ENCODE results near the gene GJB1.
A peak's percentile ranks its signal among the peaks of the same experiment; 100 is the strongest.
"Not testable (repeated sequence)": the region's sequence is repeated elsewhere in the genome, so short reads cannot be mapped to it uniquely, and the experiment has no call there.

GJB1 gene

GRCh38 chrX:71254092-71254963 lies 31.3 kb downstream of the GJB1 start, which contains the start of gene ZMYM3:
Gene ZMYM3, minus strand, starts transcription at chrX:71254140. Its CDS starts 885 bp downstream, at chrX:71253255.
- Histone ChIP-seq H4K20me1 (peaks cover 0 to 18% (median 0%) of the 10 kb centered on the region in 11 experiments; a peak in 3 of 22 replicates), H3K9ac (peak within 1 kb of the TSS; percentile 80 to 87 (median 84)), H3K4me2 (peak within 1 kb of the TSS; percentile 79 to 91 (median 86)), H3K9me3 (replicated peaks in 1 of 11) (peaks cover 0 to 3% (median 0%) of the 10 kb centered on the region in 11 experiments; a peak in 1 of 22 replicates), H3K4me1 (peaks cover 26 to 34% (median 29%) of the 10 kb centered on the region in 10 experiments), H3K4me3 (peak within 1 kb of the TSS; percentile 67 to 81 (median 72)), H3K36me3 (peaks cover 8 to 16% (median 13%) of the 10 kb centered on the region in 11 experiments; a peak in 18 of 22 replicates), H3K27me3 (peaks cover 13 to 71% (median 49%) of the 10 kb centered on the region in 11 experiments; a peak in 21 of 22 replicates), H3K27ac (peak within 1 kb of the TSS; percentile 72 to 87 (median 81))
- no peak for TF ChIP-seq Cebpa-rat (IDR thresholded peaks at IDR 0.05)

- H3K27ac ChIP-seq, result peak overlapping the region in 5 of 11 experiments; percentile 47 to 87 (median 81); a peak in 6 of 22 replicates
- peak overlapping the region in 7 of 11 experiments; percentile 37 to 87 (median 83); a peak in 4 of 22 replicates for H3K9ac ChIP-seq
- H3K4me2 ChIP-seq, result peak overlapping the region in 10 of 11 experiments; percentile 54 to 90 (median 82); a peak in 15 of 22 replicates
- H3K4me3 ChIP-seq, result no peak overlapping the region
- H3K36me3 ChIP-seq, result no peaks in the 10 kb centered on the region
- H3K9me3 ChIP-seq (replicated peaks in 1 of 11), result peaks cover 0 to 3% (median 0%) of the 10 kb centered on the region in 11 experiments; a peak in 1 of 22 replicates
- peaks cover 10 to 54% (median 35%) of the 10 kb centered on the region in 11 experiments; a peak in 21 of 22 replicates for H3K27me3 ChIP-seq
- peaks cover 26 to 32% (median 29%) of the 10 kb centered on the region in 10 experiments for H3K4me1 ChIP-seq
- H4K20me1 ChIP-seq, result peaks cover 0 to 8% (median 0%) of the 10 kb centered on the region in 11 experiments; a peak in 1 of 22 replicates
- TF ChIP-seq Cebpa-rat (IDR thresholded peaks at IDR 0.05), result no peak
These were observed 33.0 kb downstream of the GJB1 start for GRCh38 chrX:71256051-71256450.

GRCh38 chrX:71256856-71257255 lies 33.8 kb downstream of the GJB1 start:
- H3K9me3 ChIP-seq (replicated peaks in 1 of 11), result peaks cover 0 to 3% (median 0%) of the 10 kb centered on the region in 11 experiments; a peak in 1 of 22 replicates
- H3K4me2 ChIP-seq, result no peak overlapping the region
- H3K27ac ChIP-seq, result no peak overlapping the region
- peaks cover 5 to 47% (median 27%) of the 10 kb centered on the region in 11 experiments; a peak in 20 of 22 replicates for H3K27me3 ChIP-seq
- H3K4me1 ChIP-seq, result peaks cover 19 to 25% (median 22%) of the 10 kb centered on the region in 10 experiments
- no peak overlapping the region for H3K9ac ChIP-seq
- no peak for TF ChIP-seq Cebpa-rat (IDR thresholded peaks at IDR 0.05)
- no peaks in the 10 kb centered on the region for H3K36me3 ChIP-seq
- peaks cover 0 to 8% (median 0%) of the 10 kb centered on the region in 11 experiments; a peak in 1 of 22 replicates for H4K20me1 ChIP-seq
- H3K4me3 ChIP-seq, result no peak overlapping the region

GRCh38 chrX:71268624-71269023 lies 45.6 kb downstream of the GJB1 start:
- H3K9ac ChIP-seq, H3K4me3 ChIP-seq, H3K27ac ChIP-seq, H3K4me1 ChIP-seq, H3K36me3 ChIP-seq, H3K4me2 ChIP-seq, H4K20me1 ChIP-seq: not testable (repeated sequence)
- Histone ChIP-seq H3K27me3 (peaks cover 0 to 44% (median 12%) of the 10 kb centered on the region in 11 experiments; a peak in 16 of 22 replicates), H3K9me3 (replicated peaks in 1 of 11) (peaks cover 27 to 67% (median 35%) of the 10 kb centered on the region in 11 experiments)

GRCh38 chrX:71269801-71270395 lies 46.9 kb downstream of the GJB1 start:
- H3K27me3 ChIP-seq, result peaks cover 0 to 44% (median 12%) of the 10 kb centered on the region in 11 experiments; a peak in 16 of 22 replicates
- no peak for TF ChIP-seq Cebpa-rat (IDR thresholded peaks at IDR 0.05)
- H4K20me1 ChIP-seq, result no peaks in the 10 kb centered on the region
- no peak overlapping the region for H3K9ac ChIP-seq
- H3K4me2 ChIP-seq, result no peak overlapping the region
- no peaks in the 10 kb centered on the region for H3K4me1 ChIP-seq
- no peak overlapping the region for H3K27ac ChIP-seq
- no peak overlapping the region for H3K4me3 ChIP-seq
- H3K36me3 ChIP-seq, result no peaks in the 10 kb centered on the region
- peaks cover 27 to 67% (median 35%) of the 10 kb centered on the region in 11 experiments for H3K9me3 ChIP-seq (replicated peaks in 1 of 11)

GRCh38 chrX:71272313-71272712 lies 49.3 kb downstream of the GJB1 start:
- H3K9ac ChIP-seq, result not testable (repeated sequence)

More at GRCh38 chrX:71272313-71272712, 49.3 kb downstream of the GJB1 start:
- H4K20me1 ChIP-seq, H3K4me3 ChIP-seq, H3K27ac ChIP-seq, H3K36me3 ChIP-seq, H3K4me2 ChIP-seq, H3K4me1 ChIP-seq: not testable (repeated sequence)
- H3K27me3 ChIP-seq, result peaks cover 0 to 27% (median 6%) of the 10 kb centered on the region in 11 experiments; a peak in 12 of 22 replicates
- H3K9me3 ChIP-seq (replicated peaks in 1 of 11), result peaks cover 31 to 76% (median 42%) of the 10 kb centered on the region in 11 experiments
